Prostate gland (tissue), 2 donors: Measurements from ENCODE around the gene PIAS1. TPM values are rescaled to one million over a fixed set of nuclear protein-coding genes. Genes with fewer than 3 reads are reported as not detected.
A peak's percentile ranks its signal among the peaks of the same experiment; 100 is the strongest.

ENCODE experiments used
- DNase-seq: peaks from one replicate; pipeline ENCODE4 v3.0.0-alpha.2; 2019; ENCODE audit warnings: low spot score
- H3K27ac ChIP-seq, 2 donors: fragments of 200-600 bp; sonication (generic); 2 replicates each; pipeline ENCODE4 v1.5.1; 2017 to 2019
- H3K27me3 ChIP-seq: fragments of 200-600 bp; sonication (generic); replicated peaks from 2 replicates; pipeline ENCODE4 v1.5.1; 2019; ENCODE audit not compliant: insufficient read depth
- H3K36me3 ChIP-seq, 2 donors: fragments of 200-600 bp; sonication (generic); 1 replicate in 1 of 2; 2 replicates in 1 of 2; pipeline versions ENCODE4 v1.5.1 to v1.8.1; 2017 to 2019
- H3K4me1 ChIP-seq: fragments of 200-600 bp; sonication (generic); replicated peaks from 2 replicates; pipeline ENCODE4 v1.5.1; 2019
- H3K4me3 ChIP-seq, 2 donors: fragments of 200-600 bp; sonication (generic); 2 replicates each; pipeline ENCODE4 v1.5.1; 2017 to 2019
- H3K9me3 ChIP-seq: fragments of 200-600 bp; sonication (generic); 2 replicates; pipeline ENCODE4 v1.5.1; 2017
- CTCF ChIP-seq, 4 experiments: fragments of 200-600 bp in 2 of 4; fragments of 450-650 bp in 2 of 4; sonication (generic) in 2 of 4; IDR thresholded peaks; 1 replicate in 3 of 4; 2 replicates in 1 of 4; pipeline ENCODE4 v1.5.1; 2016 to 2019; ENCODE audit warnings: antibody characterized with exemption in 4 of 4, mild to moderate bottlenecking in 2 of 4, moderate library complexity in 2 of 4
- POLR2A ChIP-seq: fragments of 450-650 bp; IDR thresholded peaks from one replicate; pipeline ENCODE4 v1.6.1; 2016; ENCODE audit warnings: antibody characterized with exemption, mild to moderate bottlenecking
- POLR2AphosphoS5 ChIP-seq: sonication (generic); formaldehyde crosslinking; IDR thresholded peaks from one replicate; pipeline ENCODE4 v1.6.1; 2017; ENCODE audit warnings: antibody characterized with exemption
- WGBS: methylation state at CpG from one replicate; pipeline ENCODE4 v1.1.5; 2018; 5-methylcytosine and 5-hydroxymethylcytosine counted together
- intact Hi-C: fragments of 100-400 bp; cut with DNase I; formaldehyde crosslinking; loops from one replicate; pipeline ENCODE4 v1.14.2; 2022
- total RNA-seq, 2 donors: library from RNA; depleted of rRNA; stranded (reverse); fragments of >200 nt; gene quantifications; one replicate each; pipeline ENCODE4 v1.1.0, GENCODE V29; 2016

Gene PIAS1
- total RNA-seq, 2 donors from 2014 or later, result 40.9 to 58.4 TPM

GRCh38 chr15:68152342-68152741 lies 98.2 kb downstream of the PIAS1 start:
- intact Hi-C loops, result loop anchor here (10.0 kb wide), 1 partner anchor 98 kb away; the partner anchor contains the start of gene PIAS1

GRCh38 chr15:68154923-68155559 lies 100.9 kb downstream of the PIAS1 start:
- peak; percentile 35 for DNase-seq
- intact Hi-C loops, result loop anchor here (10.0 kb wide), 1 partner anchor 100 kb away; the partner anchor contains the start of gene PIAS1
- H3K4me1 ChIP-seq, result no peaks in the 10 kb centered on the region
- no peaks in the 10 kb centered on the region for H3K27me3 ChIP-seq
- no peaks in the 10 kb centered on the region for H3K9me3 ChIP-seq
- WGBS, result 32% methylated on average over 4 of the region's 4 CpGs
- no peak overlapping the region for H3K4me3 ChIP-seq
- no peak overlapping the region for H3K27ac ChIP-seq
- peak; percentile 66 for TF ChIP-seq POLR2AphosphoS5
- peak; percentile 49 to 84 (median 76) for TF ChIP-seq CTCF (IDR thresholded peaks at IDR 0.05)
- TF ChIP-seq POLR2A, result no peak
- peaks cover 0 to 4% of the 10 kb centered on the region in 2 donors for H3K36me3 ChIP-seq

More at GRCh38 chr15:68152342-68152741, 98.2 kb downstream of the PIAS1 start:
- Histone ChIP-seq H3K27ac (no peak overlapping the region), H3K9me3 (no peaks in the 10 kb centered on the region), H3K4me3 (no peak overlapping the region), H3K36me3 (peaks cover 0 to 4% of the 10 kb centered on the region in 2 donors), H3K27me3 (no peaks in the 10 kb centered on the region), H3K4me1 (no peaks in the 10 kb centered on the region)
- no peak for DNase-seq
- TF ChIP-seq CTCF (IDR thresholded peaks at IDR 0.05) (no peak), POLR2A (no peak)
- 96% methylated on average over 2 of the region's 2 CpGs for WGBS

GRCh38 chr15:68157074-68157473 lies 103.0 kb downstream of the PIAS1 start:
- H3K4me3 ChIP-seq, result no peak overlapping the region
- H3K4me1 ChIP-seq, result no peaks in the 10 kb centered on the region
- DNase-seq, result no peak
- H3K9me3 ChIP-seq, result no peaks in the 10 kb centered on the region
- intact Hi-C loops, result loop anchor here (2.0 to 10.0 kb wide), 2 partner anchors 102 to 294 kb away; partner anchors contain the start of gene PIAS1
- no peak overlapping the region for H3K27ac ChIP-seq
- TF ChIP-seq POLR2AphosphoS5 (no peak), CTCF (IDR thresholded peaks at IDR 0.05) (no peak), POLR2A (no peak)
- WGBS, result 0% methylated on average over 1 of the region's 1 CpG
- H3K36me3 ChIP-seq, result peaks cover 0 to 4% of the 10 kb centered on the region in 2 donors
- no peaks in the 10 kb centered on the region for H3K27me3 ChIP-seq

- Histone ChIP-seq H3K36me3 (peaks cover 0 to 4% of the 10 kb centered on the region in 2 donors), H3K9me3 (no peaks in the 10 kb centered on the region), H3K4me1 (no peaks in the 10 kb centered on the region), H3K27me3 (no peaks in the 10 kb centered on the region), H3K4me3 (no peak overlapping the region), H3K27ac (no peak overlapping the region)
- intact Hi-C loops, result loop anchor here (10.0 kb wide), 1 partner anchor 103 kb away; the partner anchor contains the start of gene PIAS1
- no peak for DNase-seq
- no peak for TF ChIP-seq CTCF (IDR thresholded peaks at IDR 0.05)
- no peak for TF ChIP-seq POLR2A
- no peak for TF ChIP-seq POLR2AphosphoS5
- WGBS, result 43% methylated on average over 3 of the region's 3 CpGs
Observed at GRCh38 chr15:68158046-68158628, 104.0 kb downstream of the PIAS1 start.
